GM12872 (cell line): ENCODE results near the gene KIAA0513.

ENCODE experiments used
- TF ChIP-seq, protein P1 (sequence below): IDR thresholded peaks from 3 replicates; pipeline ENCODE4 v1.5.1; 2011; ENCODE audit warnings: low read depth, mild to moderate bottlenecking, low read length, moderate library complexity; ENCODE audit not compliant: insufficient read depth

Gene KIAA0513

GRCh38 chr16:85027958-85028684 lies 526 bp downstream of the KIAA0513 start:
- TF ChIP-seq, protein P1, sequence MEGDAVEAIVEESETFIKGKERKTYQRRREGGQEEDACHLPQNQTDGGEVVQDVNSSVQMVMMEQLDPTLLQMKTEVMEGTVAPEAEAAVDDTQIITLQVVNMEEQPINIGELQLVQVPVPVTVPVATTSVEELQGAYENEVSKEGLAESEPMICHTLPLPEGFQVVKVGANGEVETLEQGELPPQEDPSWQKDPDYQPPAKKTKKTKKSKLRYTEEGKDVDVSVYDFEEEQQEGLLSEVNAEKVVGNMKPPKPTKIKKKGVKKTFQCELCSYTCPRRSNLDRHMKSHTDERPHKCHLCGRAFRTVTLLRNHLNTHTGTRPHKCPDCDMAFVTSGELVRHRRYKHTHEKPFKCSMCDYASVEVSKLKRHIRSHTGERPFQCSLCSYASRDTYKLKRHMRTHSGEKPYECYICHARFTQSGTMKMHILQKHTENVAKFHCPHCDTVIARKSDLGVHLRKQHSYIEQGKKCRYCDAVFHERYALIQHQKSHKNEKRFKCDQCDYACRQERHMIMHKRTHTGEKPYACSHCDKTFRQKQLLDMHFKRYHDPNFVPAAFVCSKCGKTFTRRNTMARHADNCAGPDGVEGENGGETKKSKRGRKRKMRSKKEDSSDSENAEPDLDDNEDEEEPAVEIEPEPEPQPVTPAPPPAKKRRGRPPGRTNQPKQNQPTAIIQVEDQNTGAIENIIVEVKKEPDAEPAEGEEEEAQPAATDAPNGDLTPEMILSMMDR: peak; percentile 52; the same call in 2 of the 3 replicates

DNA sequence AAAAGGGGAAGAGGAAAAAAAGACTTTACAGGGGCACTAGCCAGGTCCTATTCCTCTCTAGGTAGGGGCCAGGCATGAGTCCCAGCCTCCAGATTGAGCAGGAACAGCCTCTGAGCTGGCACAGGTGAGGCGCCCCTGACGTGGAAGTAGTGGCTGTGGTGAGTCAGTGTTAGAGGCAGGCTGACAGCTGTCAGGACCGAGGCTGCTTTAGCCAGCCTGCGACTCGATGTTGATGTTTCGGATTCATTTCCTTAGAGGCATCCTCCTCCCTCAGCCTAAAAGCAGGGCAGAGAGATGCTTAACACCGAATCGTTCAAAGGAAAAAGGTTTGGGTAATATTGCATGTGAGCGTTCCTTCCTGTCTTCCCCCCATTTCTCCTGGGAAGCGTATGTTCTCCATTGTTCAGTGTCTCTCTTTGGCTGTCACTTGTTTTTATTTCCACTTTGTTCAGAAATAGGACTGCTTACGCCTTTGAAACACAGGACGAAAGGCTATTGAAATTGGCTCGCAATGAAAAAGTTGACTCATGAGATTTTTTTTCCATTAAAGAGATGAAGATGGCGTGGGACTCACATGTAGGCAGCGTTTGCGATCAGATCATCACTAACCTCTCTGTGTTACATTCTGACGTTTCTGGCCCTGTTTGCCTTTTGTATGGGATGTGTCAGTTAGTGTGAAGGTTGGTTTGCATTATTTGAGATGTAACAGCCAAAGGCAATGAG lies 1.3 kb downstream of the KIAA0513 start:
- TF ChIP-seq, protein P1: no peak

GRCh38 chr16:85029408-85029784 lies 1.8 kb downstream of the KIAA0513 start:
- TF ChIP-seq, protein P1: no peak

DNA sequence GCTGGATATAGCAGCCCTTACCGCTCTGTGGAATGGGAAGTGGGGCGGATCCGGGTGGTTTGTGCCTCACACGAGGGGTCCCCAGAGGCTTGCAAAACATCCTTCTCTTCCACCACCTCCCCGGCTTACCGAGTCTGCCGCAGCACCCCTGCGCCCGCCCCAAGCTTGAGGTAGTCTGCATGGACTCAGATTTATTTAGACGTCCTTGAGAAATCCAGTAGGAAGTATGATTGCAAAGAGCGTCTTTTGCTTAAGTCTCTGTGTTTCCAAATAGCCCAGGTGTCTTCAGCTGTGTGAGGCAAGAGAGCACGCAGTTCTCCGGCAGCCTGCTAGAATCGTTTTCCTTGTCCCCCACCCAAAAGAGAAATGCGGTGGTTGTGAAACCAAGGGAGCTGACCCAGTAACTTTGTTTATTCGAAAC lies 2.4 kb downstream of the KIAA0513 start:
- TF ChIP-seq, protein P1: no peak

DNA sequence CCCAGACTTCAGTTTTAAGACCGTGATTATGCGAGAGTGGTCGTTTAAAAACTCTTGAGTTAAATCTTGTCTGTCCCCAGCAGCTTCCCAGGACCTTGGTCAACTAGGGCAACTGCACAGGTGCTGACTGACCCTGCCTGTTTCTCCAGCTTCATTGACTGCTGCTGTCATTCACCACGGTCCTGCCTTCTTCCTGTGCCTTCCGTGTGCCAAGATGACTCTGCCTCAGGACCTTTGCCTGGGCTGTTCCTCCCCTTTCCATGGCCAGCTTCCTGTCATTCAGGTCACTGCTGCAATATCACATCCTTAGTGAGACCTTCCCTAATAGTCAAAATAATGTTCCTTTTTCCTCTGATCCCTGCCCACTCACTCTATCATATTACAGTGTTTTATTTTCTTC lies 3.9 kb downstream of the KIAA0513 start:
- TF ChIP-seq, protein P1: no peak

DNA sequence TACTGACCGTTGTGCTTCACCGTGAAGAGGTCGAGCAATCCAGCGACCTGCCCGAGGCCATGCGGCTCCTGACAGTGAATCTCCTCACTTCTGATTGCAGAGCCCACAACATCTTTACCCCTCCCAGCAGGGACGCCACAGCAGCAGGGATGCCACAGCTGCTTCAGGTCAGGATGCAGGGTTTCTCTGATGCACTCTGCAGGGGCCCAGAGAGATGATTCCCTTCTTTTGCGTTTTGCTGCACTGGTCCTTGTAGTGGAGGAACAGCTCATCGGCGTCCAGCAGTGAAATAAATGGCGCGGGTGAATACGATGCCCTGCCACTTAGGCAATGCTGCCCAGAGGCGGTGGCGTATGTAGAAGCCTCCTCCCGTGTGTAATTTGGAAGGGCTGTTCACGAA lies 5.6 kb downstream of the KIAA0513 start:
- TF ChIP-seq, protein P1: no peak

DNA sequence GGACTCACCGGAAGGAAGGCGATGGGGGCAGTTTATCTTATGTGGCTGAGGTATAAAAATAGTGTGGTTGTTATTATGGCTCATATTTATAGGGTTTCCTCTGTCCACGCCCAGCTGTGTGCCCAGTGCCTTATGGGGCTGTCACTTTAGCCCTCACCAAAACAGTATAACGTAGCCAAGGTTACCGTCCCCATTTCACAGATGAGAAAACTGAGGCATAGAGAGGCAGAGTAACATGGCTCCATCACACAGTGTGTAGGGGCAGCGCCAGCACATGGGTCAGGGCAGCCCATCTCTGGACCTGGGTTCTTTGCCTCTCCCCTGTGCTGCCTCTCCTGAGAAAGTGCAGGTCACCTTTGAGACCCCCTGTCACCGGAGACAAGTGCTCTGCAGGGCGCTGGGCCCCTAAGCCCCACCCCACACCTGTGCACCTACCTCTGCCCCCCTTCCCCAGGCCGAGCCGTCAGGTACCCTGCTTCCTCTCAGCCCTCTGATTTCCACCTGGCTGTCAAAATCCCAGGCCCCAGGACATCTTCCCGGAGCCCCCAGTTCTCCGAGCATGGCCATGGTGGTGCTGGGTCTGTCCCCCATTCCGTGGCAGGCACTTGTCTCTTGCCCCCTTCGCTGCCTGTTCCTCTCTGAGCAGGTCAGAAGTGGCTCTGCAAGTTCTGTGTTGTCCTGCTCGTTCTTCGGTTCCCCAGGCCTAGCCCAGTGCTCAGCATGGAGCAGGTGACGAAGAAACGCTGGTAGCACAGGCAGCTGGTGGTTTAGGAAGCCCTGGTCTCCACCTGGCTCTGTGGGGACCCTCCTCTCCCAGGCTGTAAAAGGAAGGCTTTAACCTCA lies 7.2 kb downstream of the KIAA0513 start:
- TF ChIP-seq, protein P1: no peak
